Measurements from ENCODE around the gene CEP135. TPM values are rescaled to one million over a fixed set of nuclear protein-coding genes. Genes with fewer than 3 reads are reported as not detected.
"Not testable (repeated sequence)": the region's sequence is repeated elsewhere in the genome, so short reads cannot be mapped to it uniquely, and the experiment has no call there.

CEP135 gene
- total RNA-seq, 1 experiment from 2014 or later: 19.1 TPM

DNA sequence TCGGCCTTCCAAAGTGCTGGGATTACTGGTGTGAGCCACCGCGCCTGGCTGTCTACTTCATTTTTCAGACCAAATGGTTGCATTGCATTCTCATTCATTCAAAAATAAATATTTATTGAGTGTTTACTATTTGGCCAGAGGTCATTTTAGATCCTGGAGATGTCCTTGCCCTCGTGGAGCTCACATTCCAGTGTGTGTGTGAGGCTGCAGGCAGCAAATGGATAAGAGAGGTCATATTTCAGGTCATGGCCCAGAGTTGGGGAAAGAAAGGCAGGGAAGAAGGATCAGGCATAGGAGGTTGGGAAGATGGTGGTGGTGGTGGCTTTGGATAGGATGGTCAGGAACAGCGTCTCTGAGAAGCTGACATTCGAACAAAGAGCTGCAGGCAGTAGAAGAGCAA lies 119.1 kb downstream of the CEP135 start:
- no TSS peak for BruUV-seq (replicated peaks)
- POLR2A ChIA-PET (ENCODE audit: unreplicated experiment): no interaction called here

DNA sequence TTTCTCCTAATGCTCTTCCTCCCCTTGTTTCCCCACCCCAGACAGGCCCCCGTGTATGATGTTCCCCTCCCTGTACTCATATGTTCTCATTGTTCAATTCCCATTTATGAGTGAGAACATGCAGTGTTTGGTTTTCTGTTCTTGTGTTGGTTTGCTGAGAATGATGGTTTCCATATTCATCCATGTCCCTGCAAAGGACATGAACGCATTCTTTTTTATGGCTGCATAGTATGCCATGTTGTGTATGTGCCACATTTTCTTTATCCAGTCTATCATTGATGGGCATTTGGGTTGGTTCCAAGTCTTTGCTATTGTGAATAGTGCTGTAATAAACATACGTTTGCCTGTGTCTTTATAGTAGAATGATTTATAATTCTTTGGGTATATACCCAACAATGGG lies 124.0 kb downstream of the CEP135 start:
- H4K20me1 ChIP-seq (ENCODE audit: low read length); intact Hi-C loops (cut with micrococcal nuclease); H3K9me2 ChIP-seq (replicated peaks; ENCODE audit: low read length); H3K79me2 ChIP-seq (ENCODE audit: low read length); ATAC-seq; CTCF ChIA-PET; H2AFZ ChIP-seq (ENCODE audit: low read length); H3K27ac ChIP-seq (ENCODE audit: low read length); H3K36me3 ChIP-seq (ENCODE audit: low read depth, low read length); H3K9me3 ChIP-seq (ENCODE audit: low read length); H3K4me1 ChIP-seq (ENCODE audit: insufficient read depth, low read length); H3K27me3 ChIP-seq (ENCODE audit: low read length); BruUV-seq (replicated peaks); POLR2A ChIA-PET (ENCODE audit: unreplicated experiment); H3K4me3 ChIP-seq (ENCODE audit: low read length); H3F3A ChIP-seq (ENCODE audit: low read length, unreplicated experiment); DNase-seq; H3K9ac ChIP-seq (ENCODE audit: low read length); H3K4me2 ChIP-seq (ENCODE audit: low read length): not testable (repeated sequence)

More for the DNA sequence above, 119.1 kb downstream of the CEP135 start:
- CTCF ChIA-PET: no interaction called here
- DNase-seq: no peak
- no peaks in the 10 kb centered on the region for H3K36me3 ChIP-seq (ENCODE audit: low read depth, low read length)
- intact Hi-C loops (cut with micrococcal nuclease): no loop called here
- no peaks in the 10 kb centered on the region for H3F3A ChIP-seq (ENCODE audit: low read length, unreplicated experiment)
- no peaks in the 10 kb centered on the region for H3K9me2 ChIP-seq (replicated peaks; ENCODE audit: low read length)
- no peaks in the 10 kb centered on the region for H3K9me3 ChIP-seq (ENCODE audit: low read length)
- H3K27ac ChIP-seq (ENCODE audit: low read length): no peak overlapping the region
- no peaks in the 10 kb centered on the region for H4K20me1 ChIP-seq (ENCODE audit: low read length)
- H2AFZ ChIP-seq (ENCODE audit: low read length): no peak overlapping the region
- H3K79me2 ChIP-seq (ENCODE audit: low read length): no peaks in the 10 kb centered on the region
- H3K4me3 ChIP-seq (ENCODE audit: low read length): no peak overlapping the region
- no peaks in the 10 kb centered on the region for H3K4me1 ChIP-seq (ENCODE audit: insufficient read depth, low read length)
- peaks cover 5% of the 10 kb centered on the region for H3K27me3 ChIP-seq (ENCODE audit: low read length)
- H3K9ac ChIP-seq (ENCODE audit: low read length): no peak overlapping the region
- no peak for ATAC-seq
- TF ChIP-seq EZH2phosphoT487 (IDR thresholded peaks at IDR 0.05; ENCODE audit: borderline replicate concordance, low read length) (no peak), EZH2 (IDR thresholded peaks at IDR 0.05; ENCODE audit: low read length, unreplicated experiment) (no peak)
- TF ChIP-seq, protein P1, sequence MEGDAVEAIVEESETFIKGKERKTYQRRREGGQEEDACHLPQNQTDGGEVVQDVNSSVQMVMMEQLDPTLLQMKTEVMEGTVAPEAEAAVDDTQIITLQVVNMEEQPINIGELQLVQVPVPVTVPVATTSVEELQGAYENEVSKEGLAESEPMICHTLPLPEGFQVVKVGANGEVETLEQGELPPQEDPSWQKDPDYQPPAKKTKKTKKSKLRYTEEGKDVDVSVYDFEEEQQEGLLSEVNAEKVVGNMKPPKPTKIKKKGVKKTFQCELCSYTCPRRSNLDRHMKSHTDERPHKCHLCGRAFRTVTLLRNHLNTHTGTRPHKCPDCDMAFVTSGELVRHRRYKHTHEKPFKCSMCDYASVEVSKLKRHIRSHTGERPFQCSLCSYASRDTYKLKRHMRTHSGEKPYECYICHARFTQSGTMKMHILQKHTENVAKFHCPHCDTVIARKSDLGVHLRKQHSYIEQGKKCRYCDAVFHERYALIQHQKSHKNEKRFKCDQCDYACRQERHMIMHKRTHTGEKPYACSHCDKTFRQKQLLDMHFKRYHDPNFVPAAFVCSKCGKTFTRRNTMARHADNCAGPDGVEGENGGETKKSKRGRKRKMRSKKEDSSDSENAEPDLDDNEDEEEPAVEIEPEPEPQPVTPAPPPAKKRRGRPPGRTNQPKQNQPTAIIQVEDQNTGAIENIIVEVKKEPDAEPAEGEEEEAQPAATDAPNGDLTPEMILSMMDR (conservative IDR thresholded peaks at IDR 0.05; ENCODE audit: low read depth, low read length): no peak
- no peak overlapping the region for H3K4me2 ChIP-seq (ENCODE audit: low read length)

DNA sequence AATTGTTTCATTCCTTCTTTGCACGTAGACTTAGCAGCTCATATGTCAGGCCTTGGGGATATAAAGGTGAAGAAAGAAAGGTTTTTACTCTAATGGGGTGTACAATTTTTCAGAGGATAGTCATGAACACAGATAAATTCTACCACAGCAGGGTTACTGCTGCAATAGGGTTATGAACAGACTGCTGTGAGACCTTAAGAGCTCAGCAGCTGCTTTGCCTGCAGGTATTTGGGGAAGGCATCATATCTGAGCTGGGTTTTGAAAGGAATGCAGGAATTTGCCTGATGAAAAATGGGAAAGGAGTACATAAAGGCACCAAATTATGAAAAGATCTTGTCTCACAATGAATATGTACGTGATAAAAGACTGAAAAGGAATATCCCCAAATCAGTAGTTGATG lies 128.9 kb downstream of the CEP135 start:
- ATAC-seq (no peak), DNase-seq (no peak)
- no TSS peak for BruUV-seq (replicated peaks)
- intact Hi-C loops (cut with micrococcal nuclease): no loop called here
- no peak overlapping the region for H3K9ac ChIP-seq (ENCODE audit: low read length)
- H3K4me2 ChIP-seq (ENCODE audit: low read length): no peak overlapping the region
- H3K36me3 ChIP-seq (ENCODE audit: low read depth, low read length): no peaks in the 10 kb centered on the region
- 0 out of 2 replicates have a peak, but pooled peaks cover 6% of the 10 kb centered on the region for H3K9me3 ChIP-seq (ENCODE audit: low read length)
- H4K20me1 ChIP-seq (ENCODE audit: low read length): no peaks in the 10 kb centered on the region
- POLR2A ChIA-PET (ENCODE audit: unreplicated experiment): no interaction called here
- H3K4me1 ChIP-seq (ENCODE audit: insufficient read depth, low read length): no peaks in the 10 kb centered on the region
- no peak overlapping the region for H2AFZ ChIP-seq (ENCODE audit: low read length)
- H3K4me3 ChIP-seq (ENCODE audit: low read length): no peak overlapping the region
- no peaks in the 10 kb centered on the region; the same call in 1 of the 2 replicates for H3K27me3 ChIP-seq (ENCODE audit: low read length)
- no peaks in the 10 kb centered on the region for H3K9me2 ChIP-seq (replicated peaks; ENCODE audit: low read length)
- CTCF ChIA-PET: no interaction called here
- no peaks in the 10 kb centered on the region for H3K79me2 ChIP-seq (ENCODE audit: low read length)
- no peaks in the 10 kb centered on the region for H3F3A ChIP-seq (ENCODE audit: low read length, unreplicated experiment)
- TF ChIP-seq EZH2 (IDR thresholded peaks at IDR 0.05; ENCODE audit: low read length, unreplicated experiment) (no peak), EZH2phosphoT487 (IDR thresholded peaks at IDR 0.05; ENCODE audit: borderline replicate concordance, low read length) (no peak)
- TF ChIP-seq, protein P1 (conservative IDR thresholded peaks at IDR 0.05; ENCODE audit: low read depth, low read length): no peak
- H3K27ac ChIP-seq (ENCODE audit: low read length): no peak overlapping the region

Data from PC-3 (cell line).